ENCODE results near the gene CCNY.
"Not testable (repeated sequence)": the region's sequence is repeated elsewhere in the genome, so short reads cannot be mapped to it uniquely, and the experiment has no call there.

Gene CCNY

GRCh38 chr10:35387768-35388167, 51.5 kb downstream of the CCNY start:
- DNase-seq, result no peak

GRCh38 chr10:35388197-35388596, 51.9 kb downstream of the CCNY start:
- no peak for DNase-seq

- no peak for DNase-seq
Observed at GRCh38 chr10:35388682-35389081, 52.4 kb downstream of the CCNY start.

- DNase-seq, result no peak
Observed at GRCh38 chr10:35390161-35390840, 54.0 kb downstream of the CCNY start.

GRCh38 chr10:35390843-35391152, 54.5 kb downstream of the CCNY start:
- no peak for DNase-seq

- no peak for DNase-seq
Observed at GRCh38 chr10:35391153-35391953, 55.0 kb downstream of the CCNY start.

GRCh38 chr10:35391954-35392262, 55.6 kb downstream of the CCNY start:
- no peak for DNase-seq

GRCh38 chr10:35392482-35393228, 56.3 kb downstream of the CCNY start:
- DNase-seq, result no peak

- DNase-seq, result no peak
Observed at GRCh38 chr10:35394411-35394851, 58.1 kb downstream of the CCNY start.

GRCh38 chr10:35394934-35395333, 58.6 kb downstream of the CCNY start:
- no peak for DNase-seq

- DNase-seq, result no peak
Observed at GRCh38 chr10:35396560-35397434, 60.5 kb downstream of the CCNY start.

- DNase-seq, result no peak
Observed at GRCh38 chr10:35397953-35398352, 61.6 kb downstream of the CCNY start.

GRCh38 chr10:35398355-35398754, 62.0 kb downstream of the CCNY start:
- no peak for DNase-seq

GRCh38 chr10:35398908-35399307, 62.6 kb downstream of the CCNY start:
- no peak for DNase-seq

- no peak for DNase-seq
Observed at GRCh38 chr10:35399414-35400009, 63.2 kb downstream of the CCNY start.

GRCh38 chr10:35400595-35401268, 64.4 kb downstream of the CCNY start:
- DNase-seq, result no peak

GRCh38 chr10:35403491-35403890, 67.2 kb downstream of the CCNY start:
- not testable (repeated sequence) for DNase-seq

GRCh38 chr10:35404077-35404476, 67.8 kb downstream of the CCNY start:
- DNase-seq, result not testable (repeated sequence)

GRCh38 chr10:35406003-35406630, 69.8 kb downstream of the CCNY start:
- DNase-seq, result not testable (repeated sequence)

- DNase-seq, result not testable (repeated sequence)
Observed at GRCh38 chr10:35407696-35408095, 71.4 kb downstream of the CCNY start.

GRCh38 chr10:35409094-35409582, 72.8 kb downstream of the CCNY start:
- DNase-seq, result peak; percentile 55
